GM04503 (cell line): ENCODE measurements around the gene TPSD1.
"Not testable (repeated sequence)": the region's sequence is repeated elsewhere in the genome, so short reads cannot be mapped to it uniquely, and the experiment has no call there.

Source experiments
- DNase-seq: peaks from one replicate; pipeline ENCODE4 v3.0.0-alpha.2; 2012; ENCODE audit warnings: low read depth

TPSD1 gene

GRCh38 chr16:1255276-1256122, at the start of gene TPSD1:
Gene TPSD1, plus strand, starts transcription at chr16:1256069. Its CDS starts 212 bp downstream, at chr16:1256281.
- not testable (repeated sequence) for DNase-seq

DNA sequence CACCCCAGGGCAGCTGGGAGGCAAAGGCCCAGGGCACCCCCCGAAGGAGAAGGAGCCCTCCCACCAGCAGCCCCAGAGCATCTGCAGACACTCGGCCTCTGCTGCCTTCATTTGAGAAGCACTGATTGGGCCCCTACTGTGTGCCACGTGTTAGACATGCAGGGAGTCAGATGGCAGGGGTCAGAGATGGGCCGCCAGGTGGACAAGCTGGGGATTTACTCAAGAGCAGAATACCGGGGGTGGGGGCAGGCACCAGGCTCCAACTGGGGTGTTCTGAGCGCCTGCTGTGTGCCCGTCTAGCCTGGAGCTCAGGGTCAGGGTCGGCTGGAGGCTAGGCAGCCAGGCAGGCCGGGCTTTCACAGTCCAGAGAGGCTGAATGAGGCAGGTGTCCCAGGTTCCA, 49.5 kb upstream of the TPSD1 start:
- no peak for DNase-seq

DNA sequence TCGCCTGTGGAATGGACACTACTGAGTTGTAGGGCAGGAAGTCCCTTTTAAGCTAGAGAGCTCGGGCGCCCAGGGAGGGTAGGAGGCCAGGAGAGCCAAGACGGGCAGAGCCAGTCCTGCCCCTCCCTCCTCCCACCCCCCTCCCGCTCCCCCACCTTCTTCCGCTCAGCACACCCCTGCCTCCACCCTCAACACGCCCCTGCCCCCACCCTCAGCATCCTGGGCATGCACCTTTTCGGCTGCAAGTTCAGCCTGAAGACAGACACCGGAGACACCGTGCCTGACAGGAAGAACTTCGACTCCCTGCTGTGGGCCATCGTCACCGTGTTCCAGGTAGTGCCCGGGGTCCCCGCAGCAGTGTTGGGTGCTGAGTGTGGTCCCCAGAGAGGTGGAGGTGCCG, 49.1 kb upstream of the TPSD1 start:
- no peak for DNase-seq

DNA sequence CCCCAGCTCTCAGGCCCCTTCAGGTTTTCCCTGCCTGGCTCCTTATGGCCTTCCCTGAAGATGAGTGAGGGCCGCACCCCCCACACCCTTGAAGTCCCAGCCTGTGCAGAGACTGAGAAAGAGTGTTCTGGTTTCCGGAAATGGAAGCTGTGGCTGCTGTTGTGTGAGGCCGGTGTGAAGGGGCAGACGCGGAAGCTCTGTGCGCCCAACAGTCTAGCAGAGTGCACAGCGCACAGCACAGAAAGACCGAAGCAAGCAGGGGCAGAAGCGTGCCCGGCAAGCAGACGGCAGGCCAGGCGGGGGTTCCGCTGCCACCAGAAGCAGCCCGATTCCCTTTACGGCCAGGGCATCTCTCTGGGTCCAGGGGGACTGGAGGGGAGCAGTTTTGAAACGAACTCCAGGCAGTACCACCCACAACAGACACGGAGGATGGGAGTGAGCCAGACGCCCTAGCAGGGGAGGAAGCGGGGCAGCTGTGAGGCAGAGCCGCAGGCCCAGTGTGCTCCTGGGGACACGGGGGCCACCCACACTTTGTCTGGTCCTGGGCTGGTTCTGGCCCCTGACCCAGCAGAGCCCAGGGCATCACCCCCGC, 47.5 kb upstream of the TPSD1 start:
- no peak for DNase-seq

GRCh38 chr16:1209081-1209480, 46.8 kb upstream of the TPSD1 start:
- no peak for DNase-seq

- DNase-seq = no peak
These were observed 45.4 kb upstream of the TPSD1 start for GRCh38 chr16:1210461-1210860.

- DNase-seq = no peak
These were observed 44.2 kb upstream of the TPSD1 start for GRCh38 chr16:1211451-1212268.

DNA sequence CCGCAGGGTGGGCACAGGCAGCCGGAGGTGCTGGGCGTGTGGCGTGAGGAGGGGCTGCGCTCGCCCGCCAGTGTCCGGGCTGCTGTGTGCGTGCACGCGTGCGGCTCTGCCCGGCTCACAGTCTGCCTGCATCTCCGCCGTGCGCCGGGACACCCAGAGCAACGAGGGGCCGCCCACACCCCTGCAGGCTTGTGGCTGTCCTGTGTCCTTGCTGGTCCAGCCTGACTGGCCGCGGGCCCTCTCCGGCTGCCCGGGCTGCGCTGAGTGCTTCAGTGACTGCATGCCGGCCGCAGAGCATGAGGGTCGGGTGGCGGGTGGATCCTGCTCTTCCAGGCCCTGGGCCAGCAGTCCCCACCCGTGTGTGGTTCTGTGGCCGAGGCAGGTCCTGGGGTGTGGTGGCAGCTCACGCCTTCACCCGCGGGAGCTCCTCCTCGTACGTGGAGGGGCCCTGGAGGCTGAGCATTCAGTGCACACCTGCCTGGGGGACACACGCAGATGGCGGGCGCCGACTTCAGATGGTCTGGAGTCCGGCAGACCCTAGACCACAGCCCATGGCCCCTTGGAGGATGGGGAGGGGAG, 43.2 kb upstream of the TPSD1 start:
- DNase-seq = no peak

- DNase-seq = no peak
These were observed 42.6 kb upstream of the TPSD1 start for GRCh38 chr16:1213231-1213630.

GRCh38 chr16:1213796-1214372, 42.0 kb upstream of the TPSD1 start:
- DNase-seq = no peak

GRCh38 chr16:1214719-1215118, 41.1 kb upstream of the TPSD1 start:
- DNase-seq = no peak

DNA sequence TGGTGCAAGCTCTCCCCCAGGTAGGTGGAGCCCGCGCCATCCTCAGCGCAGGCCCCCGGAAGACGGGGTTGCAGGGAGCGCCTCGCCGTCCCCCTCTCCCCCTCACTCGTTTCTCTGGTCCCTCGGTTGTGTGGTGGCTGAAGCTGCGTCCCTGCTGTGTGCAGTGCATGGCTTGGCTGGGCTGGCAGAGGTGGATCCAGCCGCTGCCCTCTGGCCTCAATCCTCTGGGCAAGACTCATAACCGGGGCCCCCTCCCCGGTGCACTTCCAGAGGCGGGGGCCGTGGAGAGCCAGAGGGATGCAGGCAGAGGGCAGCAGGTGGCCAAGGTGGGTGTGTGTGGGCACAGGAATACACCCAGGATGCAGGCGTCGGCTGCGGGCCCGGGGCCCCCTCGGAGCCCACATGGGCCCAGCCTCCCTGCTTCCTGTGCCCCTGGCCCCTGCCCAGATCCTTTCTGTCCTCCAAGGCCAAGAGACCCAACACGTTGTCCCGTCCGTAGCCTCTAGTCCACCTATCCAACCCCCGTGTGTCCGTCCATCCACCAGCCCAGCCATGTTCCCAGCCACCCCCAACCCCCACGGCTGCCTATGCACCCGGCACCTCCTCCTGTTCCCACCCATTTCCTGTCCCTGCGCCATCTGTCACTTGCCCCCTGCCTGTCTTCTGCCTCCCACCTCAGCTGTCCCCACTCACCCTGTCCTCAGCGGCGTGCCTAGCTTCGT, 40.1 kb upstream of the TPSD1 start:
- no peak for DNase-seq

DNA sequence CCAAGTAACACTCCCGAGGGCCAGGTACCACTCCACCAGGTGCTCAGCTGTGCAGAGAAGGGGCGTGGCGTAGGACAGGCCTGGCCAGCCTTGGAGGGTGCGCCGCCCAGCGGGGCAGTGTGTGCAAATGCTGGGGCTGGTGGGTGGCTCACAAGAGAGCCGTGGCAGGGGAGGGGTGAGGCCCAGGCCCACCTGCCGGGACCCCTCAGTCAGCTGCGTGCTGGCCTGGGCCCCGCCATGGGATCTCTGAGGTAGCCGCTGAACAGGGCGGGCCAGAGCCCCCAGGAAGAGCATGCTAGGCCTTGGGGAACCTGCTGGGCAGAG, 39.6 kb upstream of the TPSD1 start:
- DNase-seq = no peak

DNA sequence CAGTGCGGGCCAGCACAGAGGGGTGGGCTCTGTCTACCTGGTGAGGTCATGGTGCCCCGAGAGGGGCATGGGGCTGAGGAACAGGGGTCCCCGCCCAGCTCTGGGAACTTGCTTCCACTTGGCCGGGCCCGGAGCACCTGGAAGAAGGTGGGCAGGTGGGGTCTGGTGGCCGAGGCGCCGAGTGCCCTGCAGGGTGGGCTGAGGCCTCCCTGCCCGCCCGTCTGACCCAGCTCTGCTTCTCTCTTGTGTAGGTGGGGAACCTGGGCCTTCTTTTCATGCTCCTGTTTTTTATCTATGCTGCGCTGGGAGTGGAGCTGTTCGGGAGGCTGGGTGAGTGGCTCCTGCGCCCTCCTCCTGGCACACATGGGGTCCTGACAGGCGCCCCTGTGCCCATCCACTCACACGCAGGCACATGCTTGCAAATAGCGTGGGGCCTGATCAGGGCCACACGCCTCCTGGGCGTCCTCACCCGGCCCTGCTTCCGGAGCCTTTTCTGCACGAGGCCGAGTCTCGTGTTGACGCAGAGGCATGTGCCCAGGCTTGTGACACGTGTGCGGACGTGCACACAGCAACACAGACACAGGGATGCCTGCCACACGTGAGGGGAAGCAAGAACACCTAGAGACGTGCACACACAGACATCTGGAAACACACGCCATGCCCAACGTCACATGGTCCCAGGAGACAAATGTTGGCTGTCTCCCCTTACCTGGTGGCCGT, 39.0 kb upstream of the TPSD1 start:
- no peak for DNase-seq

DNA sequence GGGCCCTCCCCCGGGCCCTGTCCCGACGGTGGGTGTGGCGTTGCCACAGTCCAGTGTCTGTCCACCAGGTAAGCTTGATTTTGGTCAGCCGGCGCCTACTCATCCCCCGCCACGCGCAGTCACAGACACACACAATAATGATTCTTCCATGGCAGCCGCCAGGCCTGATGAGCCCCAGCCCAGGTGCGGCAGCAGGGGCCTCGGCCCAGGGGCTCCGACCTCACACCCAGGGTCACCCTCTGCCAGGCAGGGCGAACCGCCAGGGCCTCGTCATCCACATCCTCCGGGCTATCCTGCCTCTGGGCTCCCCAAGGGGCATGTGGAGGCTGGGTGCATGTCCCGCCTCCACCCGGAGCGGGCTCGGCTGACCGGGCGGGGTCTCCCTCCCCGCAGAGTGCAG, 38.3 kb upstream of the TPSD1 start:
- no peak for DNase-seq

GRCh38 chr16:1218061-1218929, 37.6 kb upstream of the TPSD1 start:
- no peak for DNase-seq

GRCh38 chr16:1218930-1219611, 36.8 kb upstream of the TPSD1 start:
- no peak for DNase-seq

DNA sequence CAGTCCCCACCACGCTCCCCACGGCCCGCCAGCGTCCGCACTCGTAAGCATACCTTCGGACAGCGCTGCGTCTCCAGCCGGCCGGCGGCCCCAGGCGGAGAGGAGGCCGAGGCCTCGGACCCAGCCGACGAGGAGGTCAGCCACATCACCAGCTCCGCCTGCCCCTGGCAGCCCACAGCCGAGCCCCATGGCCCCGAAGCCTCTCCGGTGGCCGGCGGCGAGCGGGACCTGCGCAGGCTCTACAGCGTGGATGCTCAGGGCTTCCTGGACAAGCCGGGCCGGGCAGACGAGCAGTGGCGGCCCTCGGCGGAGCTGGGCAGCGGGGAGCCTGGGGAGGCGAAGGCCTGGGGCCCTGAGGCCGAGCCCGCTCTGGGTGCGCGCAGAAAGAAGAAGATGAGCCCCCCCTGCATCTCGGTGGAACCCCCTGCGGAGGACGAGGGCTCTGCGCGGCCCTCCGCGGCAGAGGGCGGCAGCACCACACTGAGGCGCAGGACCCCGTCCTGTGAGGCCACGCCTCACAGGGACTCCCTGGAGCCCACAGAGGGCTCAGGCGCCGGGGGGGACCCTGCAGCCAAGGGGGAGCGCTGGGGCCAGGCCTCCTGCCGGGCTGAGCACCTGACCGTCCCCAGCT, 35.7 kb upstream of the TPSD1 start:
- no peak for DNase-seq
